Pancreas (tissue), 10 donors: Measurements from ENCODE around the gene PRKCE. TPM values are rescaled to one million over a fixed set of nuclear protein-coding genes. Genes with fewer than 3 reads are reported as not detected.

Experiments
- ATAC-seq, 4 donors: fragments of 200-7000 bp; cut with Tn5 transposase; one replicate each; pipeline versions ENCODE4 v1.8.0 to v1.9.1; 2020; ENCODE audit warnings: mild to moderate bottlenecking in 4 of 4, moderate library complexity in 4 of 4
- DNase-seq, 6 donors: peaks; one replicate each; pipeline ENCODE4 v3.0.0-alpha.2; 2020
- FAIRE-seq: peaks from 2 replicates; lab custom pipeline; 2012; peaks lifted over from hg19 to GRCh38; lab: Jason Lieb, UNC
- H3K27ac ChIP-seq, 4 donors: fragments of 200-600 bp; sonication (generic); 1 replicate in 3 of 4; 2 replicates in 1 of 4; pipeline versions ENCODE4 v1.5.0 to v1.8.0; 2020
- H3K27me3 ChIP-seq, 4 donors: fragments of 200-600 bp; one replicate each; pipeline ENCODE4 v1.8.0; 2021
- H3K36me3 ChIP-seq, 3 donors: fragments of 200-600 bp; sonication (generic) in 1 of 3; one replicate each; pipeline versions ENCODE4 v1.5.0 to v1.8.0; 2020 to 2021
- H3K4me1 ChIP-seq, 3 donors: fragments of 200-600 bp; one replicate each; pipeline ENCODE4 v1.8.0; 2021
- H3K4me3 ChIP-seq, 4 donors: fragments of 200-600 bp; sonication (generic) in 2 of 4; one replicate each; pipeline versions ENCODE4 v1.5.0 to v1.8.0; 2020 to 2021
- H3K9me3 ChIP-seq, 4 donors: fragments of 200-600 bp; one replicate each; pipeline ENCODE4 v1.8.0; 2021
- WGBS, 2 donors: extraction: QIAGEN DNeasy Blood & Tissue Kit; methylation state at CpG; one replicate each; pipeline ENCODE4 v1.1.7; 2013; 5-methylcytosine and 5-hydroxymethylcytosine counted together
- intact Hi-C, 3 donors: fragments of 100-400 bp; cut with DNase I; formaldehyde crosslinking; loops; one replicate each; pipeline versions ENCODE4 v1.11.1 to v1.14.2; 2022
- polyA plus RNA-seq, 2 donors: library from polyadenylated mRNA; stranded (reverse); fragments of 200-250 nt; gene quantifications; one replicate each; pipeline ENCODE4 v1.2.3, GENCODE V29; 2013
- total RNA-seq, 6 donors: library from RNA; stranded (reverse); fragmentation: NEBNext Ultra II Directional in 4 of 6; extraction: Animal tissue kit (Norgen Biotek cat#: 25700) in 4 of 6; gene quantifications; one replicate each; pipeline versions ENCODE4 v1.2.1 to v1.2.4, GENCODE V29; 2021 to 2023
- TF ChIP-seq, protein P1 (sequence below), 4 donors: fragments of 200-600 bp; sonication (generic) in 3 of 4; IDR thresholded peaks; one replicate each; pipeline versions ENCODE4 v1.5.0 to v1.8.0; 2021; ENCODE audit warnings: antibody characterized with exemption in 4 of 4
- donor health status: healthy with polysubstance abuse.
- donor health status: DM: no; HTN: no; CAD: no; lungs with moderate emphysema.
- donor health status: DM: no; HTN: no; CAD: no.
- donor health status: control.
- donor health status: control.
- donor health status: Bipolar disorder and iron deficiency.
- donor health status: DM: yes; HTN: yes; CAD: no.
- donor health status: DM: no; HTN: no; CAD: no.
- donor health status: DM: no; HTN: no; CAD: no.
- donor health status: DM: yes; HTN: yes; CAD: no.

Gene PRKCE
- total and polyA plus RNA-seq, 8 donors: 4.0 to 19.4 (median 10.0) TPM

DNA sequence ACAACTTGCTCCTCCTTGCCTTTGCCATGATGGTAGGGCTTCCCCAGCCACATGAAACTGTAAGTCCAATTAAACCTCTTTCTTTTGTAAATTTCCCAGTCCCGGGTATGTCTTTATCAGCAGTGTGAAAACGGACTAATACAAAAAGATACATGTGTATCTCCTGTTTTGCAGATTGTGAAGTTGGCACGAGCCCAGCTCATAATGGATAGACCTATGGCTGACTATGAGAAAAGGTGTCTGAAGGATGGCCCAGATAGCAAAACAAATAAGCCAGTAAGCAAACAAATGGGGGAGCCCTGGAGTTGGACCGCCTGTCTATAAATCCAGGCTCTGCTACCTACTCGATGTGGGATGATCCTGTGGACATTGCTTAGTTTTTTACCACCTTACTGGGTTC, 15.5 kb upstream of the PRKCE start:
- no peak for FAIRE-seq
- Histone ChIP-seq H3K36me3 (no peaks in the 10 kb centered on the region), H3K9me3 (no peaks in the 10 kb centered on the region), H3K27me3 (no peaks in the 10 kb centered on the region), H3K4me1 (no peaks in the 10 kb centered on the region), H3K4me3 (no peak overlapping the region), H3K27ac (no peak overlapping the region)
- no peak for DNase-seq
- intact Hi-C loops: loop anchor here in 1 of 3 donors (10.0 kb wide), 1 partner anchor 299 kb away; no protein-coding TSS in a partner anchor
- WGBS, 2 donors: 74 to 76% methylated on average over 5 of the region's 5 CpGs
- TF ChIP-seq, protein P1, sequence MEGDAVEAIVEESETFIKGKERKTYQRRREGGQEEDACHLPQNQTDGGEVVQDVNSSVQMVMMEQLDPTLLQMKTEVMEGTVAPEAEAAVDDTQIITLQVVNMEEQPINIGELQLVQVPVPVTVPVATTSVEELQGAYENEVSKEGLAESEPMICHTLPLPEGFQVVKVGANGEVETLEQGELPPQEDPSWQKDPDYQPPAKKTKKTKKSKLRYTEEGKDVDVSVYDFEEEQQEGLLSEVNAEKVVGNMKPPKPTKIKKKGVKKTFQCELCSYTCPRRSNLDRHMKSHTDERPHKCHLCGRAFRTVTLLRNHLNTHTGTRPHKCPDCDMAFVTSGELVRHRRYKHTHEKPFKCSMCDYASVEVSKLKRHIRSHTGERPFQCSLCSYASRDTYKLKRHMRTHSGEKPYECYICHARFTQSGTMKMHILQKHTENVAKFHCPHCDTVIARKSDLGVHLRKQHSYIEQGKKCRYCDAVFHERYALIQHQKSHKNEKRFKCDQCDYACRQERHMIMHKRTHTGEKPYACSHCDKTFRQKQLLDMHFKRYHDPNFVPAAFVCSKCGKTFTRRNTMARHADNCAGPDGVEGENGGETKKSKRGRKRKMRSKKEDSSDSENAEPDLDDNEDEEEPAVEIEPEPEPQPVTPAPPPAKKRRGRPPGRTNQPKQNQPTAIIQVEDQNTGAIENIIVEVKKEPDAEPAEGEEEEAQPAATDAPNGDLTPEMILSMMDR (IDR thresholded peaks at IDR 0.05): no peak
- ATAC-seq: peak in 2 of 4 donors; percentile 50 to 54

DNA sequence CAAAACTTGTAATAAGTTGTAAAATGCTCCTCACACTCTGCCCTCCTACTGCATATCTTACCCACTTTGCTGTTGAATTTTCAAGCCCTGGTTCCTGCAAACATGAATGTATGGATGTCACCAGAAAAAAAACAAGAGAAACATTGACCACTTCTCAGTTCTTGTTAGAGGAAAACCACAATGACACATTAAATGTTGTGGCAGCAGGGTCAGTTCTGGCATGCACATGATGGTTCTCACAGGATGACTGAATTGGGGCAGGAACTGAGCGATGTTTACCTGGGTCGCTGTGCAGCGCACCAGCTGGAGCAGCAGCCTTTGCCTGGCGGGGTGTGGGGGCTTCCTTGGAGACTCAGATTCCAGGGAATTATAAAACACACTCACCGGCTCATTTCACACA, 14.0 kb upstream of the PRKCE start:
- DNase-seq: peak in 2 of 6 donors; percentile 18 to 33
- FAIRE-seq: no peak
- intact Hi-C loops: loop anchor here in 1 of 3 donors (10.0 kb wide), 1 partner anchor 297 kb away; no protein-coding TSS in a partner anchor
- 45 to 52% methylated on average over 5 of the region's 5 CpGs for WGBS, 2 donors
- H3K9me3 ChIP-seq: no peaks in the 10 kb centered on the region
- H3K36me3 ChIP-seq: no peaks in the 10 kb centered on the region
- TF ChIP-seq, protein P1 (IDR thresholded peaks at IDR 0.05): no peak
- H3K27me3 ChIP-seq: no peaks in the 10 kb centered on the region
- no peaks in the 10 kb centered on the region for H3K4me1 ChIP-seq
- ATAC-seq: peak; percentile 30 to 64 (median 46)
- H3K27ac ChIP-seq: no peak overlapping the region
- no peak overlapping the region for H3K4me3 ChIP-seq

DNA sequence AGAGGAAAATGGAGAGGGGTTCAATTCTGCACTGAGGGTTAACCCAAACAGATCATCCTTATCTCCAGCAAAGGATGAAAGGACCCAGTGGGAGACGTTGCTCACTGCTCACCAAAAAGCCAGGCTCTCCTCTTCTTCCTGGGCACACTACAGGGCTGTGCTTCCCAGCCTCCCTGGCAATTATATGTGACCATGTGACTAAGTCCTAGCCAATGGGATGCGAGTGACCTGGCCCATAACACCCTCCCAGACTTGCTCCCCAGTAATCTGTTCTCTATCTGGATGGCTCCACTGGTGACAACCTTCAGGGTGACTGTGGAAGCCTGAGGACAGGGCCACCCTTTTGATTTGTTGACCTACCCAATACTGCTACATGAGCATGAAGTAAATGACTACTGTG, 10.9 kb upstream of the PRKCE start:
- ATAC-seq: no peak
- TF ChIP-seq, protein P1 (IDR thresholded peaks at IDR 0.05): no peak
- Histone ChIP-seq H3K27ac (no peak overlapping the region), H3K4me1 (no peaks in the 10 kb centered on the region), H3K9me3 (no peaks in the 10 kb centered on the region), H3K4me3 (no peak overlapping the region), H3K36me3 (no peaks in the 10 kb centered on the region), H3K27me3 (no peaks in the 10 kb centered on the region)
- no peak for FAIRE-seq
- DNase-seq: no peak
- WGBS, 2 donors: 72 to 88% methylated on average over 2 of the region's 2 CpGs
- intact Hi-C loops: loop anchor here in 2 of 3 donors (5.0 to 10.0 kb wide), 2 partner anchors 134 to 297 kb away; no protein-coding TSS in a partner anchor

DNA sequence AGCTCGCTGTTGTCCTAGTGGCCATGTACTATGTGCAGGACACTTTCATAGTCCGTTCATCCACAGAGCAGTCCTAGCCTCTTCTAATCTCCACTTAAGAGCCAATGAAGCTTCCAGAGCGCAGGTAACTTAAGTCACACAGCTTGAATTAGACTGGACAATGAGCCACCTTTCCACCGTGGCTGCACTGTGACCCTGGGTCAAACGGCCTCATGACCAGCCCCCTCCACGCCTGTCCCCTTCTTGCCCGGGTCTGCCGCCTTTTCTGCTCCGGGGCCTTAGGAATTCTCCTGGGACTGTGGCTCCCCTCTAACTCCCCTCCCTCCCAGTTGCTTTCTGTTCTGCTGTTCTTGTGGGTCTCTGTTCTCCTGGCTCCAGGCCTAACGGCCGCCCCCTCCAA, 8.4 kb upstream of the PRKCE start:
- 17 to 18% methylated on average over 11 of the region's 11 CpGs for WGBS, 2 donors
- DNase-seq (peak in 1 of 6 donors; percentile 60), FAIRE-seq (no peak), ATAC-seq (peak; percentile 28 to 47 (median 33))
- TF ChIP-seq, protein P1 (IDR thresholded peaks at IDR 0.05): no peak
- H3K9me3 ChIP-seq: no peaks in the 10 kb centered on the region
- H3K4me3 ChIP-seq: peak overlapping the region; percentile 10 to 68 (median 28)
- H3K4me1 ChIP-seq: peaks cover 0 to under 1% (median 0%) of the 10 kb centered on the region in 3 donors
- no peak overlapping the region for H3K27ac ChIP-seq
- no peaks in the 10 kb centered on the region for H3K36me3 ChIP-seq
- no peaks in the 10 kb centered on the region for H3K27me3 ChIP-seq
- intact Hi-C loops: loop anchor here in 2 of 3 donors (5.0 to 10.0 kb wide), 2 partner anchors 132 to 294 kb away; no protein-coding TSS in a partner anchor
